Stimulated activated effector memory CD8-positive, alpha-beta T cell treated with anti-CD3 and anti-CD28 coated beads, Interleukin-12 subunit alpha, Interleukin-12 subunit beta, amount 100 ng/mL, for 72 hours (primary cell): ENCODE measurements around the gene HNRNPC.
A peak's percentile ranks its signal among the peaks of the same experiment; 100 is the strongest.
"Not testable (repeated sequence)": the region's sequence is repeated elsewhere in the genome, so short reads cannot be mapped to it uniquely, and the experiment has no call there.

Experiments used
- ATAC-seq: fragments of 150-1000 bp; cut with Tn5 transposase; 2 replicates; pipeline ENCODE4 v1.10.0; 2021
- DNase-seq, 2 donors: peaks; one replicate each; pipeline ENCODE4 v3.0.0; 2021 to 2022; ENCODE audit warnings: low spot score in 2 of 2
- H3K27ac Mint-ChIP-seq: one replicate; pipeline ENCODE4 v1.8.0; 2022; ENCODE audit warnings: mild to moderate bottlenecking, mixed read lengths
- H3K36me3 Mint-ChIP-seq: one replicate; pipeline ENCODE4 v1.8.0; 2022; ENCODE audit warnings: mild to moderate bottlenecking, mixed read lengths
- H3K4me1 Mint-ChIP-seq: one replicate; pipeline ENCODE4 v1.8.0; 2022; ENCODE audit warnings: mixed read lengths
- H3K4me3 Mint-ChIP-seq: one replicate; pipeline ENCODE4 v1.8.0; 2022; ENCODE audit warnings: mild to moderate bottlenecking, mixed read lengths
- H3K9me3 Mint-ChIP-seq: one replicate; pipeline ENCODE4 v1.8.0; 2022; ENCODE audit warnings: mixed read lengths

The HNRNPC gene

DNA sequence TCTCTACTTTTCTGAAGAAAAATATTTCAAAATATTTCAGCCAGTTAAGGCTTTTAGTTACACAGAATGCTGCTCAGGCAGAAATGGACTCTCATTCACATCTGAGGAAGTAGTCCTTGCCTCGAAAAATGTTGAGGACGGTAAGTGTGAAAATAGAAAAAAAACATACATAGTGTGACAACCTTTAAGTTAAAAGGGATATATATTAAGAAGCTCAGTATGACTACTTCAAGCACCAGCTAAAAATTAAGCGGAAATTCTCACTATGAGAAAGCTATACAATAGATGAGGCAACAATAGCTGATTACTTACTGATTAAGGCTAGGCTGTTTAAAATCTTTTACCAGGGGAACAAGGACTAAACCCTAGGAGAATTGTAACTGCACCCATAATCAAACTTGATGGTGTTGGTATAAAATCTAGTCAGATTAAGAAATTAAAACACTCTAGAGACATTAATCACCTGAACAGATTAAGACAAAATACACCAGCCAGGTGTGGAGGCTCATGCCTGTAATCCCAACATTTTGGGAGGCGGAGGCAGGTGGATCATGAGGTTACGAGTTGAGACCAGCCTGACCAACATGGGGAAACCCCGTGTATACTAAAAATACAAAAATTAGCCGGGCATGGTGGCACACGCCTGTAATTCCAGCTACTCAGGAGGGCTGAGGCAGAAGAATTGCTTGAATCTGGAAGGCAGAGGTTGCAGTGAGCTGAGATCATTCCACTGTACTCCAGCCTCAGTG is 53.9 kb downstream of the HNRNPC start:
- Mint-ChIP-seq H3K9me3 (no peaks in the 10 kb centered on the region), H3K27ac (peak overlapping the region; percentile 89), H3K36me3 (peaks cover 100% of the 10 kb centered on the region), H3K4me1 (peaks cover 67% of the 10 kb centered on the region), H3K4me3 (peak overlapping the region; percentile 63)
- DNase-seq (no peak), ATAC-seq (peak; percentile 81)

- Mint-ChIP-seq H3K4me1 (peaks cover 55% of the 10 kb centered on the region), H3K27ac (peak overlapping the region; percentile 89), H3K36me3 (peaks cover 100% of the 10 kb centered on the region), H3K9me3 (no peaks in the 10 kb centered on the region), H3K4me3 (no peak overlapping the region)
- ATAC-seq: no peak
- DNase-seq: no peak
Measured at GRCh38 chr14:21213652-21214051, 55.6 kb downstream of the HNRNPC start.

DNA sequence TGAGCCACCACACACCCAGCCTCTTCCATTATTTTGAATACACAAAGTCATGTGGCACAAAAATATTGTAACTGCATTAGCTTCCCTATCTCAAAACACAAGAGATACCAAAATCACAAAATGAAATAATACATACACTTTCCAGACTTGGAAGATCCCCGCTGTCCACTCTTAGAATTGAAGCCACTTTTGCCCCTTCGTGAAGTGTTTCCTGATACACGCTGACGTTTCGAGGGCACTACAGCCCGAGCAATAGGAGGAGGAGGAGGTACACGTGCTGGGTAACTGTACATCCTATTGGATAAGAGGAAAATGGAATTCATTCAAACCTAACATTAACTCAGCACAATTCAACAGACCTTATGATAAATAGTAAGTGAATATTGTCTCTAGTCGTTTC is 56.4 kb downstream of the HNRNPC start:
- not testable (repeated sequence) for H3K9me3 Mint-ChIP-seq, DNase-seq, ATAC-seq, H3K4me3 Mint-ChIP-seq
- Mint-ChIP-seq H3K27ac (peak overlapping the region; percentile 45), H3K36me3 (peaks cover 100% of the 10 kb centered on the region), H3K4me1 (peaks cover 58% of the 10 kb centered on the region)

- Mint-ChIP-seq H3K36me3 (peaks cover 100% of the 10 kb centered on the region), H3K4me1 (peaks cover 69% of the 10 kb centered on the region), H3K9me3 (no peaks in the 10 kb centered on the region), H3K4me3 (no peak overlapping the region), H3K27ac (peak overlapping the region; percentile 23)
- DNase-seq: no peak
- no peak for ATAC-seq
Measured at GRCh38 chr14:21211509-21211908, 57.7 kb downstream of the HNRNPC start.

DNA sequence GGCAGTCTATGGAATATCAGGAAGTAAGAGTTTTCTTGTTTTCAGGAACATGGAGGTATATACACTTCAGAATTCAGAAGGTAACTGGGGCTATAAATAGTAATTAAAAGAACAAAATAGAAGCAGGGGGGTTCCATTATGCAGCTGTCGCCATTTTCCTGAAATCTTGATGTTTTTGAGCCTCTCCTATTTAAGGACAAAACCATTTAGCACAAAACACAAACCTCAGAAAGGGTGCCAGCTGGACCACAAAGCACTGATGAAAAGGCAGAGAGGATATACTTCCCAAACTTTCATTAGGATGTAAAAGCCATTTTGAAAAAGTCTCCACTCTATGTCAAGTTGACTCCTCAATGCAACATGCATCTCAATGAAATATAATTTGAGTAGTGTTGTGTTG is 59.2 kb downstream of the HNRNPC start:
- no peaks in the 10 kb centered on the region for H3K9me3 Mint-ChIP-seq
- DNase-seq: no peak

DNA sequence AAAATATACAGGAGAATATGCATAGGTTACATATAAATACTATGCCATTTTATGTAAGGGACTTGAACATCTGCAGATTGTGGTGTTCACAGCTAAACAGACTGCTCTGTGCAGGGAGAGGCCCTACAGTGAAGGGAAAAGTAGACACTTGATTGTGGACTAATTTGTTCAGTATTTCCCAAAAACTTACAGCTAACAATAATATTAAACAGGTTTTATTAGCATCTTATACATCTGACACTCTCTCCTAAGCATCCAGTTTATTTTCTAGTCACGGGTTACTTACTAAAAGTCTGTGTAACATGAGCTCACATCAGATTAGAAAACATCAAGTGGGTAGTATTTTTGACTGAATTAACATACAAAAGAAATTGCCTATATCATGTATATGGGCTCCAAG is 60.1 kb downstream of the HNRNPC start:
- no peak overlapping the region for H3K27ac Mint-ChIP-seq
- H3K9me3 Mint-ChIP-seq: no peaks in the 10 kb centered on the region
- no peak overlapping the region for H3K4me3 Mint-ChIP-seq
- H3K36me3 Mint-ChIP-seq: peaks cover 100% of the 10 kb centered on the region
- H3K4me1 Mint-ChIP-seq: peaks cover 53% of the 10 kb centered on the region
- ATAC-seq (no peak), DNase-seq (no peak)

More for the DNA sequence above, 59.2 kb downstream of the HNRNPC start:
- H3K36me3 Mint-ChIP-seq: peaks cover 100% of the 10 kb centered on the region
- H3K4me3 Mint-ChIP-seq: no peak overlapping the region
- peak overlapping the region; percentile 74 for H3K27ac Mint-ChIP-seq
- no peak for ATAC-seq
- peaks cover 61% of the 10 kb centered on the region for H3K4me1 Mint-ChIP-seq

GRCh38 chr14:21208554-21208953 is 60.7 kb downstream of the HNRNPC start:
- H3K9me3 Mint-ChIP-seq: no peaks in the 10 kb centered on the region
- peaks cover 53% of the 10 kb centered on the region for H3K4me1 Mint-ChIP-seq
- no peak overlapping the region for H3K4me3 Mint-ChIP-seq
- ATAC-seq (no peak), DNase-seq (no peak)
- peak overlapping the region; percentile 75 for H3K27ac Mint-ChIP-seq
- H3K36me3 Mint-ChIP-seq: peaks cover 100% of the 10 kb centered on the region

DNA sequence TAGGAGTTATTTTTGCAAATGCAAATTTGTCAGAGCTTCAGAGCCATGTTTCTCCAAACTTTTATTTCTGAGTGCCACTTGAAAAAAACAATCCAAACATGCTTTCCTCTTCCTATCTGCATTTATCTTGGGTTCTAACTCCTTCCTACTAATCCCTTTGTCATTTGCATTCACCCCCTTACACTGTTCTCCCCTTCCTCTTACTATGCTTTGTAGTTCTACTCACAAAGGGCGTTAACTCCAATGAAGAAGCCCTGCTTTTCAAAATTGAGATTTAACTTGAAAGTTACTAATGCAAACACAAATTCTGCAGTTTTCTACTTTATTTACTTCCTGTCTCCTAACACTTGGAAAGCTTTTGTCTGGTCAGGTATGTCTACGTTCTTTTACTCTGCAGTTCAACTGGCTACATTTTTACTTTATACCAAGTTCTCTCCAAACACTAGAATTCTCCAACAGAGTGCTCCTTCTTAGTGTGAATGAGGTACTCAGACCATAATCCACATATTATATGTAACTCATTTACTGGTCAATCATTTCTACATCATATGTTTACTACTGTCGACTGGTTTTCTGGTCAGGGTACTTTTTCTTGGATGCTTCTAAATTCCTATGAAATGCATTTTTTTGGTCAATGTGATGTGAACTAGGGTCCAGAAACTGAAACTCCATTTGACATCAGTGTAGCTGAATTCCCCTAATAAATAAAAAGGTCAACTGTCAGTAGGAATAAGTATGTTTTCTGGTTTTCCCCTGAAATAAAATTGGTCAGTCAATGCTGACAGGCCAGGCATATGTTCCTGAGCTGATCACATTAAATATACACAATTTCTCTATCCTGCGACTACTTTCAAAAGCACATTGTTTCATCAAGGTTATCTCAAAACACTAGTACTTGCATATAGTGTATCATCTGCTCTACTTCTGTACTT is 62.2 kb downstream of the HNRNPC start:
- Mint-ChIP-seq H3K9me3 (no peaks in the 10 kb centered on the region), H3K4me1 (peaks cover 59% of the 10 kb centered on the region), H3K4me3 (no peak overlapping the region), H3K36me3 (peaks cover 100% of the 10 kb centered on the region), H3K27ac (peak overlapping the region; percentile 75)
- ATAC-seq (no peak), DNase-seq (no peak)

DNA sequence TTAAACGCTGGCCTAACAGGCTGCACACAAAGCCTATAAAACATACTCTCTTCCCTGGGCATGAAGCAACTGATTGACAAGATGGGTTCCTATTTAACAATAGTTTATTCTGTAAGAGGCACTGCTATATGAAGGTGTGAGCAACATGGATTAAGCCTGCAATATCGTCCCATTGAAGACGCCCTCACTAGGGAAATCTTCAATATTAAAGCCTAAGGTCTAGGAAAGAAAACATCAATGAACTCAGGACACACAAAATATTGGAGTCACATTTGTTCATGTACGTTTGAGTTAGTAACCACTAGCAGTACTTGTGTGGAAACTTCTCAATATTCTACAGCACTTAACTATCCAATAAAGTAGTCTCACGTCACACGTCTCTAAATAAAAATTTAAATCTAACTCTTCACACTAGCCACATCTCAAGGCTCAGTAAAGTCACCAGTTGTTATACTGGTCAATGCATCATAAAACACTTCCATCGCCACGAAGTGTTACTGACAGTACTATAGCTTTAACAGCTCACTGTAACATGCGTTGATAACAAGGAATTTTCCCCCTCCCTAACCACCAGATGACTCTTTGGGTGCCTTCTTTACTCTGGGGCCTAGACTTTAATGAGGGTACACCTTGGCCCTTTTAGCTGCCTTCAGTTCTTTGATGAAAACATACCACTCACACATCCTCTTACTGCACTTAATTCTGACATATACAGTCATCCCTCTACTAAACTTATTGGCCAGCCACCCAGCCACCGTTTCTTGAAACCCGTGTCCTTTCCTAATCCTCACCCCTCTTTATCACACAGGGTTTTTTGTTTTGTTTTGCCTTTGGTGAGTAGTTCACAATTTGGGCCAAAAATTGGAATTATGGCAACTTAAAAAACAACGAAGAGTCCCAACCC is 63.3 kb downstream of the HNRNPC start:
- Mint-ChIP-seq H3K9me3 (no peaks in the 10 kb centered on the region), H3K36me3 (peaks cover 99% of the 10 kb centered on the region), H3K4me1 (peaks cover 48% of the 10 kb centered on the region), H3K27ac (peak overlapping the region; percentile 75), H3K4me3 (no peak overlapping the region)
- DNase-seq (peak in 1 of 2 donors; percentile 47), ATAC-seq (no peak)

DNA sequence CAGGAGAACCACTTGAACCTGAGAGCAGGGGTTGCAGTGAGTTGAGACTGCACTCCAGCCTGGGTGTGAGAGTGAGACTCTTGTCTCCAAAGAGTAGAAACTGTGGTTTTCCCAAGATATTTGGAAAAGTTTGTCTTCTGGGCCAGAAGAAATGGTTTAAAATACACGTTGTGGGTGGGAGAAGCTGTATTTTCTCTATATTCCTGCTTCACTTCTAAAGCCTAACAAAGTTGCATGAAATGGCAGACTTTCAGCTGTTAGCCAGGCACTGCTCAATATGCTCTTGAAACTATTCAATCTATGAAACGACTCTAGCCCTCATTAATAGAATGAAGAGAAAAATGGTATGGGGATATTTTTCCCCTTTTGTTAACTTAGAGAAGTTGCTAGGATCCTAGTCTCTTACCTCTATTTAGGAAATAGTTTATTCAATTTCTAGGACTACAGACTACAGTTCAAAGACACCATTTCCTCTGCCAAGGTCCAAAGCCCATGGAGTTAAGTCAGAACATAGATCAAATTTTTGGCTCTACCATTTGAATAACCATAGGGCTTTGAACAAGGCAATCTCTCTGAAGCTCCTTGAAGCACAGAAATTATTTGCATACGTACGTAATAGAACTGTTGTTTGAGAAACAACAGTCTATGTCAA is 64.1 kb downstream of the HNRNPC start:
- Mint-ChIP-seq H3K27ac (no peak overlapping the region), H3K4me3 (no peak overlapping the region), H3K4me1 (peaks cover 45% of the 10 kb centered on the region), H3K36me3 (peaks cover 92% of the 10 kb centered on the region), H3K9me3 (no peaks in the 10 kb centered on the region)
- DNase-seq (no peak), ATAC-seq (no peak)

DNA sequence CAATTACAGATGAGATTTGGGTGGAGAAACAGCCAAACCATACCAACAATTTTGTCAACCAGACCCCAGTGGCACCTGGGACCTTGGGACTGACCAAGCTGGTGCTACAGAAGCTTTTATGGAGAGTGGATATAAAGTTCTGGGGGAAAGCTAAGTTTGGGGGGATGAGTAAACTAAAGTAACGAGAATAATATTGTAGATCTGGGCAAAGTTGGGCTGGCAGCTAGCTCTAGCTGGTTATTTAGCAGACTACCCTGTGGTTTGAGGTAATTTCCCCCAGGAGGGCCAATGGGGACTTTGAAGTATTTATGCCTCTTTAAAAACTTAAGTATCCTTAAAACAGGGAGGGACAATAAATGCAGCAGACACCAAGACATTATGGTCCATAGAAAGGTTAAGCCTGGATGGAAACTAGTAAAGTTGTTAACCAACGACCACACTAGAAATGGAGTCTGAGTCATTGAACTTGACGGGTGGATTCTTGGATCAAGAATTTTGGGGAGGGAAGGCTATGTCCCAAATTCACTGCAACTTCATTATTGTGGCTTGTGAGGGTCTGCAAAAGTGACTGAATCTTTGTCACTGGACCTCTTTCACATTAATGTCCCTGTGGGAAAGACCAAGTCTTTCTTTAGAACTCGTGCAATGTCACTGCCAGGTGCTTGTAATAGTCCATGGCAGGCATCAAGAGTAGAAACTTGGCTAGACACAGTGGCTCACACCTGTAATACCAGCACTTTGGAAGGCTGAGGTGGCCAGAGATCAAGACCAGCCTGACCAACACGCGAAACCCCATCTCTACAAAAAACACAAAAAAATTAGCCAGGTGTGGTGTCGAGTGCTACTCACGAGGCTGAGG is 64.8 kb downstream of the HNRNPC start:
- peaks cover 45% of the 10 kb centered on the region for H3K4me1 Mint-ChIP-seq
- no peaks in the 10 kb centered on the region for H3K9me3 Mint-ChIP-seq
- H3K4me3 Mint-ChIP-seq: no peak overlapping the region

GRCh38 chr14:21203470-21204166 is 65.6 kb downstream of the HNRNPC start:
- DNase-seq (peak in 1 of 2 donors; percentile 47), ATAC-seq (no peak)
- Mint-ChIP-seq H3K4me3 (no peak overlapping the region), H3K4me1 (peaks cover 45% of the 10 kb centered on the region), H3K27ac (peak overlapping the region; percentile 68), H3K36me3 (peaks cover 76% of the 10 kb centered on the region), H3K9me3 (no peaks in the 10 kb centered on the region)

More for the DNA sequence above, 64.8 kb downstream of the HNRNPC start:
- Mint-ChIP-seq H3K36me3 (peaks cover 84% of the 10 kb centered on the region), H3K27ac (peak overlapping the region; percentile 68)
- DNase-seq (peak in 1 of 2 donors; percentile 45), ATAC-seq (no peak)
